Superior temporal gyrus (tissue), 1 donor: ENCODE measurements around the gene CDH4.
"Not testable (repeated sequence)": the region's sequence is repeated elsewhere in the genome, so short reads cannot be mapped to it uniquely, and the experiment has no call there.

Experiments used
- DNase-seq: peaks from one replicate; pipeline ENCODE4 v3.0.0-alpha.2; 2016; ENCODE audit errors: extremely low spot score

The CDH4 gene

GRCh38 chr20:61839912-61840778, 588.1 kb downstream of the CDH4 start:
- DNase-seq = no peak

- DNase-seq = no peak
Observed at GRCh38 chr20:61840779-61841455, 588.9 kb downstream of the CDH4 start.

DNA sequence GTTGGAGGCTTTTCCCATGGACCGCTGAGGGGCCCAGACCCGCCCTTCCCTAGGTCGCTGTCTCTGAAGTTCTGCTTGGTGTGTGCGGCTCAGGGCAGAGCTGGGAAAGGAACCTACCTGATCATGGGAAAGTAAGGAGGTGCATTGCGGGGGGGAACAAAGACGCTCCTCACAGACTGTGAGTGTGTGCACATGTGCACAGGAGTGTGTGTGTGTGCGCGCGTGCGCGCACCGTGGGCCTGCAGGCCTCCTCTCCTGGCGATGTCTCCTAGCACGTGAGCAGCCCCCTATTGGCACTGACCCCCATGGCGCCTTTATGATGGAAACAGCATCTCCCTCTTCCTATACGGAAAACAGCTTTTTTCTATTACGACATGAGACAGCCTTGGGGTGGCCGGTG, 589.5 kb downstream of the CDH4 start:
- no peak for DNase-seq

DNA sequence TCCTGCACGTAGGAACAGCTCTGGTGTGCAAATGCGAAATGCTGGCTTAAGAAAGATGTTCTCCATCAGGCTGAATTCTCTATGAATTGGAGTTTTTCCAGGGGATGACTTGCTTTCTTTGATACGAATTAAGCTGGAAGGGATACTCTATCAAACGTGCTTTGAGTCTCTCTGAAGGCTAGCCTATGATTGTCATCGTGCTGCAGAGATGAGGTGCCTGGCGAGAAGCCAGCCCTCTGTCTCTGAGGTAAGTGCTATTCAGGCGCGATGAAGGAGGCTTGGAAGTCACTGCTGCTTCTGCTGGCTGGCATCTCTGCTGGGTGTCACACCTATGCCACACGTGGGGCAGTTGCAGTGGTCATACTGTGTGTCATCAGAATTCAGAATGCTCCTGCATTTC, 589.9 kb downstream of the CDH4 start:
- no peak for DNase-seq

GRCh38 chr20:61844621-61845020, 592.6 kb downstream of the CDH4 start:
- no peak for DNase-seq

DNA sequence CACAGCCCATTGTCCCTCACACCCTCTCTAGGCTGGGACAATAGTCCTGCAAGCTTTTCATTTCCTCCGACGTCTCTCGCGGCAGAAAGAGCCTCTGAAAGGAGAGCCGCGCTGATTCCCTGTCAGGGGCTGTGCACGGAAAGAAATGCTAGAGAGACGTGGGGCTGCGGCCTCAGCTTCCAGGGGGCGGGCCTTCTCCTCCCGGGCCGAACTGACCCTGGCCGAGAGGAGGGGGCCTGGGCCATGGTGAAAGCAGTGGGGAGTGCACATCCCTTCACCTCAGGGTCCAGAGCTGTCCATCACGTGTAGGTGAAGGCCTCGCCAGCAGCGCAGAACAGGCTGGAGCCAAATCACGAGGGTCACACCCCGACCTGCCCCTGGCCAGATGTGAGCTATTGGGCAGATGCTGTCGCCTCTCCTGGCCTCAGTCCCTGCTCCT, 593.2 kb downstream of the CDH4 start:
- DNase-seq = no peak

DNA sequence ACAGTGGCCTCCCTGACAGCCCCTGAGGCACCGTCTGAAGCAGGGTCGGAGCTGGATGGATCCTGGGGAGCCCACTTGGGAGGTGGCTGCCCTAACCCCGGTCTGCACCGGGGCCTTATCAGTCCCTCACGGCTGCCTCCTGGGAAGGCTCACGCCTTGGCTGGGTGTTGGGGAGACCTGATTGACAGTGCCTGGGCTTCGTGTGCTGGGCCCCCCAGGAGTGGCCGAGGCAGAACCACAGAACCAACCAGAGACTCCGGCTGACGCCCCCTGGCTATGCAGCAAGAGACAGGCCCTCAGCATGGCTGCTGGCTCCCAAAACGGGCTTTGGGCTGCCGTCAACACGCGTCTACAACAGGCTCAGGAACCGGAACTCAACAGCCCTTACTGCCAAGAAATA, 594.0 kb downstream of the CDH4 start:
- no peak for DNase-seq

DNA sequence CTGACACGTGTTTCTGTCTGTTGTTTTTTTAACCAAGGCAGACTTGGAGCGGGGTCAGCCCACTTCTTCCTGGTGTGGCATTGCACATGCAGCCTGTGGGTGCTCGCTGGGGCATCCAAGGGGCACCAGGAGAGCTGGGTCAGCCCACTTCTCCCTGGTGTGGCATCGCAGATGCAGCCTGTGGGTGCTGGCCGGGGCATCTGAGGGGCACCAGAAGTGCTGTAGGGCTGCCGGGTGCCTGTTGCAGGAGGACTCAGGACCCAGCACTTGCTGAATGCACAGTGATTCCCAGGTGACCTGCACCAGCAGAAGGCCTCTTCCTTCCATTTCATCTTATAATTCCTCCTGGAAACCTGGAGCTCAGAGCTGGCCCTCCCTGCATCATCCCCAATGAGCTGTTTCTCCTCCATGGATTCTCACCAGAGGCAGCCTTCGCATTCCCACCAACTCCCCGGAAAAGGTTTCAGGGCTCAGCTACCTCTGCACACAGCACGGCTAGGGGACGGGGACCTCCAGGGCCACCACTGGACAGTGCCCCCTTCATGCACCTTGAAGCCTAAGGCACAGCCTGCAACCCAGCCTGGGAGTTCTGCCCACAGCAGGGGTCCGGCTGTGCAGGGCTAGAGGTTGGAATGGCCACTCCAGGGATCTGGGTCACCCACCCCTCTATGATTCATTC, 594.8 kb downstream of the CDH4 start:
- DNase-seq = no peak

GRCh38 chr20:61847420-61847748, 595.3 kb downstream of the CDH4 start:
- DNase-seq = no peak

DNA sequence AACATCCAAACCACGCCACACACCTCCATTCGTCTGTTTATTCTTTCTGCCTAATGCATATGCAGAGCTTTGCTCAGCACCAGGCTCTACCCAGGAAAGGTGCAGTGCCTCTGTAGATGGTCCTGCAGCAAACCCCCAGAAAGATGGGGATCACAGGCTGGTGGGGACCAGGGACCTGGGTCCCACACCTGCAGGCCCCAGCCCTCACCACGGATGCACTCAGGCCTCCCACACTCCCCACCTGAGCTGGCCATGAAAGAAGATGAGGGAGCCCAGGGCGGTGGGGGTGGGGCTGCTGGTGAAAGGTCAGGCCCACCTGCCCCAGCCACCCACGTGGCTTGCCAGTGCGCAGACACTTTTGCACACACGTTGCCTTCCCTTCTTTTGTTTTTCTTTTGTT, 595.9 kb downstream of the CDH4 start:
- DNase-seq = no peak

GRCh38 chr20:61848851-61849250, 596.8 kb downstream of the CDH4 start:
- DNase-seq = no peak

DNA sequence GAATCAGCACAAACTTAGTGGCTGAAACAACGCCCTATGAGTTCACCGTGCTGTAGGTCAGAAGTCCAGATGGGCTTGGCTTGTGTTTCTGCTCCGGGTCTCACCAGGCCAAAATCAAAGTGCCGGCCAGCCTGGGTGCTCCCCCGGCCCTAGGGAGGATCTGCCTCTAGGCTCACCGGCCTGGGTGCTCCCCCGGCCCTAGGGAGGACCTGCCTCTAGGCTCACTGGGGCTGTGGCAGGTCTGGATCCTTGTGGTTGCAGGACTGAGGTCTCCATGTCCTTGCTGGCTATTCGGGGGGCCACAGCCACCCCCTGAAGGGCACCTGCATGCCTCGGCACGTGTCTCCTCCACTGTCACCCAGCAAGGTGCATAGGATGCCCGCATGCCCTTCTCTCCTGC, 597.3 kb downstream of the CDH4 start:
- DNase-seq = no peak

GRCh38 chr20:61849822-61850221, 597.8 kb downstream of the CDH4 start:
- DNase-seq = no peak

DNA sequence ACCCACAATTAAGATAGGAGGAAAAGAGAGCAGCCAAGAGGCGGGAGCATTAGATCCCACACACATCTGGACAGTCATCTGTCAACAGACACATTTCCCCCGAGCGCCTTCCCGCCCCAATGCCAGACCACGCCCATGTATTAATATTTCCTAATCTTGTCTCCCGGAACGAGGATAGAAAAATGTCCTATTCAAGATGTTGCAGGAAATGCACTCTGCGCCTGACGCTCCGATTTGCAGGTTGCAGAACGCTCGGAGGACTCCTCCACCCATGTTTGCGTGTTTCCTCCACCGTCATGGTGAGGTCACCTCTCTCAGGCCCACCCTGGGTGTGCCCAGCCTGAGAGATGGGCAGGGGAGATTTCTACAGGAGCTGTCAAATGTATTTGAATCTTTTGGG, 598.4 kb downstream of the CDH4 start:
- no peak for DNase-seq

DNA sequence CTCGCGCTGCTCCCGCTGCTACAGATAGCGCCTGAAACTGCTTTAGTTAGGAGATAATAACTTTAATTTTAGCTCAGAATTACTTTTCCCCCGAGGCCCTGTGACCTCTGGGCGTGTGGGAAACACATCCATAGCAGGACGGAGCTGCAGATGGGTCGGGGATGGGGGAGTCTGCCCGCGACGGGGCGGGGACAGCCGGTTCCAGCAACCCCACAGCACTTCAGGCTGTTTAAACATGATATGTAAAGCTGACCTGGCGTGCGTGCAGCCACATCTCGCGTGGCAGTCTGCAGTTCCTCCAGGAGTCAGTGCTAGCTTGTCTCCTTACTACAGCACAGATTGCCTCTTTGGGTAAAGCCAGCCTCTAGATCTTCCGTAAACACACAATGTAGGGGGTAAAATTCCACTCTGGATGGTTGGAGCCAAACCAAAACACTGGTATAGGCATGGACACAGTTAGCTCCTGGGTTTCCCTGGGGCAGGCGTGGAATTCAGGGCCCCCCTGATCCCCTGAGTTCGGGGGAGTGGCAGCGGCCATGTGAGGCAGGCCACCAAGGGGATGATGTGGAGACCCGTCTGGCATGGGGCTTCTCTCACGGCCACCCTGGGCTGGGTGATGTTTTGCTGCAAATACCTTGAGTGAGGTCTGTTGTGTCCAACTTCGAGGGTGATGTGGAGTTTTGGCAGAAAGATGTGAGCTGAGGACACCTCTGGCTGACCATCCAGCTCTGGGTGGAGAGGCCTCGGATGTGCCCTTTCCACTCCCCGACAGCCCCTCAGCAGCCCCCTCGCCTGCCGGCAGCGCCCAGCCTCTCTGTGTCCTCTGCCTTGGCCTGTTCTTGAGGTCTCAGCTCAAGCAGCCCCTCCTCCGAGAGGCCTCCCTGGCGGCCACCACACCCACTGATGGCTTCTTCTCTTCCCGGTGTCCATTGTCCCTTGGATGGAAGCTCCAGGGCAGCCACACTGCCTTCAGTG, 599.2 kb downstream of the CDH4 start:
- no peak for DNase-seq

GRCh38 chr20:61852268-61853072, 600.4 kb downstream of the CDH4 start:
- no peak for DNase-seq

DNA sequence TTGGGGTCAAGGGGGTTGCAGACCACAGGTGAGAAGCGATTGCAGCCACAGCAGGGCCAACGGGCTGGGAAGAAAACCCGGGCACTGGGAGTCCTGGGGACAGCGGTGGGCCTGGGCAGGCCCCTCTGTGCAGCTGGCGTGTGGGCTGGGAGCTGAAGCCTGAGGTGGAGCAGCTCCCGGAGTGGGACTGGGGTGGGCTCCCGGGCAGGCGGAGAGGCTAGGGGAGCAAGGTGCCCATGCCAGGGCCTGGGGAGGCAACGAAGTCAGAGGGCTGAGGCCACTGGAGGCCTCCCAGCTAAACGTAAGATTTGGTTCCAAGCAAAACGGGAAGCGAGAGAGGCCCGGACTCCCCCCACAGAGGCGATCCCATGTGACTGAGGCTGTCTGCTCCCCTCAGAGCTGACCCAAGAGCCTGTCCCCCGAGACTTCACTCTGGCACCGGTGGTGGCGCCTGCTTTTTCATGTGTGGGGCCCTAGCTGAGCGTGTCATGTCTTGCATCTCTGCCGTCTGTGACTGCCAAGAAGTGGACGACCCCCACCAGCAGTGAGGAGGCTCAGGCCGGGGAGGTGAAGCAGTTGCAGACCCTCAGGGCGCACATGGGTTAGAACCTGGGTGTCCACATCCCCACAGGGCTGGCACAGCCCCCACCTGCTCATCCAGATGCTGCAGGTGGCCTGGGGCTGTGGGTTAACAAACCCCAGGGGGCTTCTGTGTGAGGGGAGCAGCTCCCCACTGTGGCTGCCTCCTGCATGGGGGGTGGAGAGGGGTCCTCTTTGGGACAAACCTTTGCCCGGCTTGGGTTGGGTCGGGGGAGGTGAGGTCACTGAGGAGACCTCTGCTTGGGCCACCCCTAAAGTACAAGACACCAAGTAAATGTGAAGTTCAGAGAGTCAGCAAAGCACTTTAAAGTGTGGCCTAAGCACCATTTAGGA, 601.3 kb downstream of the CDH4 start:
- DNase-seq = no peak

- DNase-seq = not testable (repeated sequence)
Observed at GRCh38 chr20:61854538-61854937, 602.5 kb downstream of the CDH4 start.

GRCh38 chr20:61855286-61855685, 603.2 kb downstream of the CDH4 start:
- DNase-seq = no peak
